K562 (cell line): ENCODE measurements around the gene NBEA. TPM values are rescaled to one million over a fixed set of nuclear protein-coding genes. Genes with fewer than 3 reads are reported as not detected.
A peak's percentile ranks its signal among the peaks of the same experiment; 100 is the strongest.
"Not testable (repeated sequence)": the region's sequence is repeated elsewhere in the genome, so short reads cannot be mapped to it uniquely, and the experiment has no call there.

Experiments used
- ATAC-seq: fragments of 200-7000 bp; cut with Tn5 transposase; 3 replicates; pipeline ENCODE4 v1.9.1; 2020; ENCODE audit warnings: moderate library complexity
- BruUV-seq: library from RNA; stranded (reverse); fragments of 400-500 nt; replicated peaks from 2 replicates; lab custom pipeline; 2021; lab: Mats Ljungman, UMichigan
- CTCF ChIA-PET: fragments of 300-600 bp; formaldehyde crosslinking; extraction: SDS; loops from one replicate; lab custom pipeline; 2021; ENCODE audit warnings: low intra/inter-chr PET ratio; lab: Yijun Ruan, JAX
- POLR2A ChIA-PET: fragments of 300-600, 350-650 bp; sonication (Branson Sonifier 250); formaldehyde crosslinking; extraction: SDS; loops from one replicate; lab custom pipeline; 2021; ENCODE audit warnings: antibody characterized with exemption, inconsistent platforms; lab: Yijun Ruan, JAX
- DNase-seq, 4 experiments: peaks; one replicate each; pipeline versions ENCODE4 v3.0.0 to v3.0.0-alpha.2; 2011 to 2018; ENCODE audit warnings: low spot score in 3 of 4, mixed read lengths in 3 of 4; ENCODE audit errors: extremely low read depth in 1 of 4
- FAIRE-seq: peaks from 2 replicates; lab custom pipeline; 2011; peaks lifted over from hg19 to GRCh38; lab: Jason Lieb, UNC
- H2AFZ ChIP-seq: 2 replicates; pipeline ENCODE4 v1.6.0; 2011; ENCODE audit warnings: low read depth, low read length, control low read depth, inconsistent platforms
- H3K27ac ChIP-seq: fragments of 200-600 bp; 3 replicates; pipeline ENCODE4 v1.8.0; 2011; ENCODE audit warnings: low read depth, mild to moderate bottlenecking, control low read depth, inconsistent platforms, low read length, moderate library complexity, mixed read lengths; ENCODE audit errors: extremely low read depth
- H3K27me3 ChIP-seq, 2 experiments: fragments of 300-600 bp in 1 of 2; 2 replicates in 1 of 2; 3 replicates in 1 of 2; pipeline versions ENCODE4 v1.6.0 to v1.8.0; 2011; ENCODE audit warnings: inconsistent platforms in 2 of 2, low read length in 2 of 2, mild to moderate bottlenecking in 1 of 2, mixed read lengths in 1 of 2, moderate library complexity in 1 of 2; ENCODE audit not compliant: control insufficient read depth in 2 of 2, insufficient read depth in 2 of 2
- H3K36me3 ChIP-seq: fragments of 300-600 bp; 3 replicates; pipeline ENCODE4 v1.8.0; 2011; ENCODE audit warnings: mild to moderate bottlenecking, low read length, inconsistent platforms; ENCODE audit not compliant: control insufficient read depth, insufficient read depth
- H3K4me1 ChIP-seq, 2 experiments: fragments of 200-600 bp in 1 of 2; replicated peaks in 1 of 2; 2 replicates in 1 of 2; 3 replicates in 1 of 2; pipeline versions ENCODE4 v1.5.1 to v1.8.0; 2011; ENCODE audit warnings: inconsistent platforms in 2 of 2, low read length in 2 of 2, mild to moderate bottlenecking in 1 of 2, mixed read lengths in 1 of 2, moderate library complexity in 1 of 2; ENCODE audit not compliant: control insufficient read depth in 2 of 2, insufficient read depth in 2 of 2
- H3K4me2 ChIP-seq: 2 replicates; pipeline ENCODE4 v1.6.1; 2011; ENCODE audit warnings: low read length, control low read depth, inconsistent platforms, mixed read lengths; ENCODE audit not compliant: insufficient read depth
- H3K4me3 ChIP-seq: fragments of 200-600 bp; sonication (generic), shearing (Covaris generic); 2 replicates; pipeline ENCODE4 v1.5.1; 2016; ENCODE audit warnings: control low read depth, inconsistent platforms
- H3K79me2 ChIP-seq: fragments of 200-600 bp; 3 replicates; pipeline ENCODE4 v1.8.0; 2011; ENCODE audit warnings: low read length, inconsistent platforms; ENCODE audit not compliant: control insufficient read depth, insufficient read depth
- H3K9ac ChIP-seq, 2 experiments: 2 replicates each; pipeline versions ENCODE4 v1.6.0 to v1.6.1; 2011; ENCODE audit warnings: low read depth in 2 of 2, low read length in 2 of 2, control low read depth in 1 of 2, inconsistent platforms in 1 of 2, mild to moderate bottlenecking in 1 of 2, mixed read lengths in 1 of 2; ENCODE audit not compliant: insufficient read depth in 1 of 2
- H3K9me1 ChIP-seq: one replicate; pipeline ENCODE4 v1.6.0; 2011; ENCODE audit warnings: inconsistent platforms, mild to moderate bottlenecking, low read length, moderate library complexity; ENCODE audit not compliant: control insufficient read depth, insufficient read depth
- H3K9me3 ChIP-seq: replicated peaks from 2 replicates; pipeline ENCODE4 v1.5.1; 2011; ENCODE audit warnings: low read depth, low read length, inconsistent platforms; ENCODE audit not compliant: control insufficient read depth, insufficient read depth
- H4K20me1 ChIP-seq: replicated peaks from 2 replicates; pipeline ENCODE4 v1.6.1; 2011; ENCODE audit warnings: low read length, inconsistent platforms, mixed read lengths; ENCODE audit not compliant: control insufficient read depth, insufficient read depth
- GTF2A2 ChIP-seq: IDR thresholded peaks from 2 replicates; pipeline ENCODE4 v1.6.1; 2016; ENCODE audit warnings: mild to moderate bottlenecking, missing genetic modification characterization, missing compliant biosample characterization
- MAFG ChIP-seq: fragments of 450-650 bp; conservative IDR thresholded peaks from 2 replicates; pipeline ENCODE4 v1.6.1; 2016; ENCODE audit warnings: missing genetic modification characterization, missing compliant biosample characterization
- MEF2D ChIP-seq: conservative IDR thresholded peaks from 2 replicates; pipeline ENCODE4 v1.6.1; 2016; ENCODE audit warnings: low read depth, missing genetic modification characterization, missing compliant biosample characterization
- MEIS2 ChIP-seq: fragments of 450-650 bp; IDR thresholded peaks from 2 replicates; pipeline ENCODE4 v1.6.1; 2014; ENCODE audit warnings: mild to moderate bottlenecking; ENCODE audit not compliant: partially characterized antibody
- MLX ChIP-seq, 2 experiments: fragments of 450-650 bp in 1 of 2; sonication (generic) in 1 of 2; formaldehyde crosslinking; conservative IDR thresholded peaks; 2 replicates each; pipeline versions ENCODE4 v1.4.0 to v1.8.1; 2020 to 2022; ENCODE audit warnings: mild to moderate bottlenecking in 1 of 2, missing genetic modification reagents in 1 of 2
- NFRKB ChIP-seq: fragments of 450-650 bp; IDR thresholded peaks from 2 replicates; pipeline ENCODE4 v1.6.1; 2016; ENCODE audit warnings: low read depth
- POLR2A ChIP-seq: fragments of 450-650 bp; conservative IDR thresholded peaks from 2 replicates; pipeline ENCODE4 v1.6.1; 2016
- PTBP1 ChIP-seq: fragments of 200-400 bp; formaldehyde crosslinking; IDR thresholded peaks from 2 replicates; pipeline ENCODE4 v1.6.1; 2017; ENCODE audit warnings: low read depth, low read length
- SIN3B ChIP-seq: fragments of 450-650 bp; IDR thresholded peaks from 2 replicates; pipeline ENCODE4 v1.6.1; 2017; ENCODE audit warnings: low read depth, mild to moderate bottlenecking, moderate library complexity
- SIRT6 ChIP-seq: IDR thresholded peaks from one replicate; pipeline ENCODE4 v1.6.1; 2012; ENCODE audit warnings: low read depth, mild to moderate bottlenecking, control low read depth, inconsistent platforms, low read length, moderate library complexity
- SMAD3 ChIP-seq: fragments of 450-650 bp; formaldehyde crosslinking; conservative IDR thresholded peaks from 2 replicates; pipeline ENCODE4 v1.4.0; 2020; ENCODE audit warnings: mild to moderate bottlenecking
- U2AF1 ChIP-seq: fragments of 200-400 bp; formaldehyde crosslinking; optimal IDR thresholded peaks from 2 replicates; pipeline ENCODE3; 2017; ENCODE audit warnings: mild to moderate bottlenecking, low read depth, low read length, moderate library complexity
- ZNF263 ChIP-seq: sonication (generic); formaldehyde crosslinking; IDR thresholded peaks from 2 replicates; pipeline ENCODE4 v1.8.0; 2022; ENCODE audit warnings: mild to moderate bottlenecking, missing genetic modification reagents, borderline replicate concordance
- ZNF316 ChIP-seq: fragments of 450-650 bp; IDR thresholded peaks from 2 replicates; pipeline ENCODE4 v1.6.1; 2016
- ZNF778 ChIP-seq: fragments of 450-650 bp; formaldehyde crosslinking; IDR thresholded peaks from 2 replicates; pipeline ENCODE4 v1.4.0; 2020; ENCODE audit warnings: mild to moderate bottlenecking, moderate library complexity
- ZNF830 ChIP-seq: fragments of 250-450 bp; sonication (Bioruptor Pico); IDR thresholded peaks from 2 replicates; pipeline ENCODE4 v1.5.0; 2021; ENCODE audit warnings: mild to moderate bottlenecking
- WGBS: fragments of 100-300 bp; shearing (Covaris generic); methylation state at CpG from one replicate; pipeline ENCODE4 v1.1.6; 2016; ENCODE audit warnings: low coverage, mixed read lengths; ENCODE audit not compliant: insufficient coverage; ENCODE audit errors: missing lambda C conversion rate; 5-methylcytosine and 5-hydroxymethylcytosine counted together
- in situ Hi-C: fragments of 300-500 bp; cut with MboI; formaldehyde crosslinking; loops from 4 replicates; pipeline ENCODE4 v1.15.0; 2018; ENCODE audit warnings: inconsistent platforms, mixed read lengths
- intact Hi-C: fragments of 100-400 bp; cut with micrococcal nuclease; formaldehyde crosslinking; loops from 2 replicates; pipeline ENCODE4 v1.14.2; 2022
- polyA plus RNA-seq, 8 experiments: library from polyadenylated mRNA; depleted of rRNA in 4 of 8; stranded (reverse) in 5 of 8; unstranded in 3 of 8; fragments of >200 nt; fragmentation: Nextera tagmentation in 2 of 8; fragmentation: Illumina TruSeq in 1 of 8; extraction: Ambion mirVana in 2 of 8; extraction: Trizol in 1 of 8; gene quantifications; 2 replicates each; pipeline versions ENCODE4 v1.2.1 to v1.2.3, GENCODE V29; 2011 to 2014; ENCODE audit warnings: inconsistent platforms in 1 of 8, missing spikeins in 1 of 8
- total RNA-seq, 7 experiments: library from RNA; depleted of rRNA in 6 of 7; stranded (reverse); fragments of >200 nt in 6 of 7; fragmentation: Illumina TruSeq in 2 of 7; extraction: Trizol in 2 of 7; gene quantifications; 2 replicates each; pipeline versions ENCODE4 v1.2.1 to v1.2.3, GENCODE V29; 2011 to 2021; ENCODE audit warnings: low replicate concordance in 1 of 7
- TF ChIP-seq, protein P1 (sequence below), 2 experiments: IDR thresholded peaks; 2 replicates each; pipeline ENCODE4 v1.6.1; 2011; ENCODE audit warnings: borderline replicate concordance in 1 of 2, control low read depth in 1 of 2, low read depth in 1 of 2, low read length in 1 of 2, mild to moderate bottlenecking in 1 of 2, mixed read lengths in 1 of 2, moderate library complexity in 1 of 2; ENCODE audit not compliant: insufficient read depth in 1 of 2, insufficient read length in 1 of 2, poor library complexity in 1 of 2, severe bottlenecking in 1 of 2; ENCODE audit errors: extremely low read depth in 1 of 2

Gene NBEA
- total and polyA plus RNA-seq, 9 of the 15 experiments (the other 6 are each of a cell fraction or from before 2014, with no cell fraction given), result 0.03 to 0.94 (median 0.05) TPM; not detected in 2

DNA sequence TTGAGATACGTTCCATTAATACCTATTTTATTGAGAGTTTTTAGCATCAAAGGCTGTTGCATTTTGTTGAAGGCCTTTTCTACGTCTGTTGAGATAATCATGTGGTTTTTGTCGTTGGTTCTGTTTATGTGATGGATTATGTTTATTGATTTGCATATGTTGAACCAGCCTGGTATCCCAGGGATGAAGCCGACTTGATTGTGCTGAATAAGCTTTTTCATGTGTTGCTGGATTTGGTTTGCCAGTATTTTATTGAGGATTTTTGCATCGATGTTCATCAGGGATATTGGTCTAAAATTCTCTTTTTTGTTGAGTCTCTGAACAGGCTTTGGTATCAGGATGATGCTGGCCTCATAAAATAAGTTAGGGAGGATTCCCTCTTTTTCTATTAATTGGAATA is 43.1 kb downstream of the NBEA start:
- BruUV-seq, ATAC-seq, H3K9me3 ChIP-seq, CTCF ChIA-PET, H3K27ac ChIP-seq, DNase-seq, intact Hi-C loops, H3K9me1 ChIP-seq, H3K4me1 ChIP-seq, POLR2A ChIA-PET, H3K9ac ChIP-seq, H3K4me3 ChIP-seq, in situ Hi-C loops, H3K36me3 ChIP-seq, FAIRE-seq, H3K79me2 ChIP-seq, H3K4me2 ChIP-seq, H3K27me3 ChIP-seq, H4K20me1 ChIP-seq, H2AFZ ChIP-seq: not testable (repeated sequence)
- WGBS, result 0% methylated on average over 5 of the region's 5 CpGs
- TF ChIP-seq MAFG (tag), result 0 out of 2 replicates have a peak, but pooled peaks have one; percentile 10
- TF ChIP-seq ZNF316, result peak; percentile 14; the same call in 1 of the 2 replicates

DNA sequence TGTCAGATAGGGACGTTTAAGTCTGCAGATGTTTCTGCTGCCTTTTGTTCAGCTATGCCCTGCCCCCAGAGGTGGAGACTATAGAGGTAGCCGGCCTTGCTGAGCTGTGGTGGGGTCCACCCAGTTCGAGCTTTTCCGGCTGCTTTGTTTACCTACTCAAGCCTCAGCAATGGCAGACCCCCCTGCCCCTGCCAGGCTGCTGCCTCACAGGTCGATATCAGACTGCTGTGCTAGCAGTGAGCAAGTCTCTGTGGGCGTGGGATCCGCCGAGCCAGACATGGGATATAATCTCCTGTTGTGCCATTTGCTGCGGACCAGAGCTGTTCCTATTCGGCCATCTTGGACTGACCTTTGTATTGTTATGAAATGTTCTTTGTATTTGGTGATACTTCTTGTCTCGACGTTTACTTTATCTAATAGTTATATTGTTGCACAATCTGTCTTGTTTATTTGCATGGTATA is 46.3 kb downstream of the NBEA start:
- in situ Hi-C loops (no loop called here), intact Hi-C loops (no loop called here)
- H3K9me3 ChIP-seq, result no peaks in the 10 kb centered on the region
- H3K36me3 ChIP-seq, result no peaks in the 10 kb centered on the region
- no peak for DNase-seq
- no peak for FAIRE-seq
- H3K4me3 ChIP-seq, result no peak overlapping the region
- no peaks in the 10 kb centered on the region for H4K20me1 ChIP-seq
- H3K9me1 ChIP-seq, result no peaks in the 10 kb centered on the region
- ATAC-seq, result no peak
- no peaks in the 10 kb centered on the region for H3K4me1 ChIP-seq
- no peaks in the 10 kb centered on the region for H3K27me3 ChIP-seq
- H3K79me2 ChIP-seq, result no peaks in the 10 kb centered on the region
- no peak overlapping the region for H3K27ac ChIP-seq
- no peak overlapping the region for H3K9ac ChIP-seq
- POLR2A ChIA-PET, result no interaction called here
- H3K4me2 ChIP-seq, result no peak overlapping the region
- H2AFZ ChIP-seq, result no peak overlapping the region
- CTCF ChIA-PET, result no interaction called here
- WGBS, result 1% methylated on average over 8 of the region's 12 CpGs
- no TSS peak for BruUV-seq
- TF ChIP-seq NFRKB (no peak), PTBP1 (no peak), GTF2A2 (no peak), SIRT6 (no peak), ZNF778 (CRISPR knock-in tag) (no peak), ZNF263 (CRISPR knock-in tag) (no peak), MEF2D (tag) (no peak), ZNF830 (CRISPR knock-in tag) (no peak), MLX (CRISPR knock-in tag; conservative IDR thresholded peaks at IDR 0.05) (no peak), MEIS2 (no peak), SIN3B (no peak), U2AF1 (no peak), POLR2A (no peak), SMAD3 (CRISPR knock-in tag) (no peak)
- TF ChIP-seq, protein P1, sequence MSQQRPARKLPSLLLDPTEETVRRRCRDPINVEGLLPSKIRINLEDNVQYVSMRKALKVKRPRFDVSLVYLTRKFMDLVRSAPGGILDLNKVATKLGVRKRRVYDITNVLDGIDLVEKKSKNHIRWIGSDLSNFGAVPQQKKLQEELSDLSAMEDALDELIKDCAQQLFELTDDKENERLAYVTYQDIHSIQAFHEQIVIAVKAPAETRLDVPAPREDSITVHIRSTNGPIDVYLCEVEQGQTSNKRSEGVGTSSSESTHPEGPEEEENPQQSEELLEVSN (IDR thresholded peaks at IDR 0.05; ENCODE audit: borderline replicate concordance in 1 of 2, extremely low read depth in 1 of 2, insufficient read depth in 1 of 2, insufficient read length in 1 of 2, low read depth in 1 of 2, low read length in 1 of 2, poor library complexity in 1 of 2, severe bottlenecking in 1 of 2), result no peak
